CD4-positive, alpha-beta T cell treated with Interleukin-4 for 1 hour (primary cell): ENCODE measurements around the gene STXBP3.
A peak's percentile ranks its signal among the peaks of the same experiment; 100 is the strongest.

Experiments used
- DNase-seq, 2 donors: peaks; one replicate each; pipeline ENCODE4 v3.0.0-alpha.2; 2020 to 2022

The STXBP3 gene

DNA sequence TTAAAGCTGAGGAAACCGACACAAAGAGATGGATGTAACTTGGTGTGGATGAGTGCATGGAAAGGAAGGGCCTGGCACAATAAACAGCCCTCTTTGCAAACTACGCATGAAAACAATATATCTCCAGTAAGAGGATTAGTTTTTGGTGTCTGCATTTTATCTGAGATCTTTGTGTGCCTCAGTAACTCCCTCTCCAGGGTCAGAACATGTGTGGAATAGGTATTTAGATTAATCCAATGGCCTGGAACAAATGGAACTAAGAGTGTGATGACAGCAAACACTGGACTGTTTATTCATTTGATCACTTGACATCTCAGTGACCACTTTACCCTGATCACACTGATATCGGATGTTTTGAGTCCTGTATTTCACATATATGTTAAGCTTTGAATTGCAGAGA lies 65.1 kb downstream of the STXBP3 start:
- DNase-seq = no peak

DNA sequence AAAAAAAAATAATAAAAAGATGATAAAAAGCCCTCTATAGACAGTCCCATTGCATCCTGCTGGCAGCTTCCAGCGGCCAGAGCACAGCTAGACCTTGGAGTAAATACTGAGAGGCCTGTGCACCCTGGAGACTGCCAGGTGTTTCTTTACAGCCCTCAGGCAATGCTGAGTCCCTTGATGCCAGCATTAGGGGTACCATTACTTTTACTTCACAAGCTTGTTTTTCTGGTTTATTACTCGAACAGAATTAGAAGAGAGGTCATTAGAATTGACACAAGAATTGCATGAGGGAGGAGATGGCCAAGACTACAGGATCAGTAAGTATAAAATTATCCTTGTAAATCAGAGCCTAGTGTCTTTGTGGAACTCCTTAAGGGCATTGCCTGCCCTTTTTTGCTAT lies 66.9 kb downstream of the STXBP3 start:
- DNase-seq = no peak

DNA sequence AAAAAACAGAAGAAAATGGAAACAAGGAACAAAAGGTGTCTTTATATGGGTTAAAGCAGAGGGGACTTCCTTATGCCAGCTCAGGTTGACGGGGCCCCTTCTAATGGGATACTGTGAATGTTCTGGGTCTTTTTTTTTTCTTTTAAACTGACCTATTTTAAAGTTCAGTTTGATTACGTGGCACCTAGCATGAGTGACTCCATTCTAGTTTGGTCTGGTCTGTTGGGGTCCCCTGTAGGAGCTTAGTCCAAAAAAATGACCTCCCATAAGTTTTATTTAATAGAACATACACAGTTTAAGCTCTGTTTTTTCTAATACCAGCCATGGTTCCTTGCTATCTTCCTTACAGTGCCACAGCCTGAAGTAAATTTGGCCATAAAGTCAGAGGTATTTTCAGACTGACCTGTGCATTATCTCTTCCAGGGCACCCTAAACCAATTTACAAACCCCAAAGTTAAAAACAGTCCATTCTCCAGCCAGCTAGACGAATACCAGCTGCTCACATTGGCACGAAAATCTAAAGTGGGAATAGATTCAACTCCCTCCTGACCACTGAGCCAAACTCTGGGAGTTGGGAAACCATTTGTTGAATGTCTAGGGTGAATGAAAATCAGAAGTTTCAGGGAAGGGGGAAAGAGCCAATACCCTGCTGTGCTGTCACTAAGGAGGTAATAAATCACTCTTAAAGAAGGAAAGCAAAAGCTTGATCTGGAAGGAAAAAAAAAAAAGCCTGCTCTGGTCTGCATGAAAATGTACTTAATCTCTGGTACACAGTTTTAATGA lies 68.1 kb downstream of the STXBP3 start:
- DNase-seq = no peak

DNA sequence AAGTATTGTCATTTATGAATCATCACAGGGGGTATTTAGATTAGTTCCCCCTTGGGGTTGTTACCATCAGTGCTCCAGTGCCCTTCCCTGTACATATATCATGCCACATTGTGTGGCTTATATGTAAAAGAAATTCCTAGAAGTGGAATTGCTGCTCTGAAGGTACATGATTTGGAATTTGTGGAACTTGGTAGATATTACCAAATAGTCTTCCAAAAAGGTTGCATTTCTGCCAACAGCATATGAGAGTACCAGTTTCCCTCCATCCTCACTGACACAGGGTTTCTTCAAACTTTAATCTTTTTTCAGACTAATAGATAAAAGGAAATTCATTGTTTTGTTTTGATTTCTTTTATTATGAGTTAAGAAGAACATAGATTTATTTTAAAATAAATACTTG lies 69.1 kb downstream of the STXBP3 start:
- DNase-seq = no peak

DNA sequence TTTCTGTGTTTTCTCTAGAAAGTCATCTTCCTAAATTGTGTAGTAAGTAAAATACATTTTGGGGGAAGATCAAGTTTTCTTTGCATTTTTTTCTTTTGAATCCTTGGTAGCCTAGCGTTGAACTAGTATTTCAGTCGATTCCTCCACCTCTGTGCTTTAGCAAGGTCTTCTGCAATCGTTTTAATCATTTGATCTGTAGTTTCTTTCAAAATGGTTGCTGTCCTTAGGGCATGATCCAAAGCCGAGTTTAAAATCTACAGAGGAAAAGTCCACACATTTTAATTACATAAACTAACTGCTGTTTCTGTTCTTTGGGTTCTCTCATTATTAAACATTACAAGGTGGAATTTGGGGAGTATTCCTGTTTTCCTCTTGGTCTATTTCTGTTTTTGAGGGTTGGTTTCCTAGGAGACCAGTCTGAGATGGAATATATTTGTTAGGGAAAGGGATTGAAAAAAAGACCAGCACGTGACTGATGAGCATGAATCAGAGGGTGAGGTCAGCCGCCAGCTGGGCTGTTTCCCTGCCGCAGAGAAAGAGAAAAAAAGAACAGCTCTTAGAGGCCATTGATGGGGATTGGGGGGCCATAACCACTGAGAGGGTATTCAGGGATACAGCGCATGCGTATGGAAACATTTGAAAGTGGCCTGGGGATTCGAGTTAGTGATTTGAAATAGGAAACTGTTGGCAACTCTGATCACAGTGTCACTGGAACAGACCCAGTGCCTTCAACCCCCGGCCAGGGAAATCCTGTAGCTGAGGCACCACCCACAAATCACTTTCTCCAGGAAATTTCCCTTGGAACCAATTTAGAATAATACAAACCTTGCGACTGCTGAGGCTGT lies 69.8 kb downstream of the STXBP3 start:
- no peak for DNase-seq

DNA sequence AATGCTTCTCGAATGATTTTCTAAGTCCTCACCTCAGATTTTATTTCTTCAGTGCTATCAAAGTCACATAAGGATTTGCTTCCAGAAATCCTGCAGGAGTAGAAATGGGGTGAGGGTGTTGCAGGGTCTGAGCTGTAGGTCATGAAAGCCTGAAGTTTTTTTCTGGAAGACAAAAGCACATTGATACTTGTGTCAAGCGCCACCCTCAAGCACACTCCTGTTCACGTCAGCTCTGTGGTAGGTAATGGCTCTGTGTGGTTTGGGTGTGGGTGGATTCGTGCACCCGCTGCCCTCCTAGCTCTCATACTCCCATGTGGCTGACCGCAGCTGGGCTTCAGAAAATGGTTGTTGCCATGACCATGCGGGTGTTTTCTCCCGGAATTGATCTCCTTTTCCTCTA lies 70.5 kb downstream of the STXBP3 start:
- DNase-seq = no peak

DNA sequence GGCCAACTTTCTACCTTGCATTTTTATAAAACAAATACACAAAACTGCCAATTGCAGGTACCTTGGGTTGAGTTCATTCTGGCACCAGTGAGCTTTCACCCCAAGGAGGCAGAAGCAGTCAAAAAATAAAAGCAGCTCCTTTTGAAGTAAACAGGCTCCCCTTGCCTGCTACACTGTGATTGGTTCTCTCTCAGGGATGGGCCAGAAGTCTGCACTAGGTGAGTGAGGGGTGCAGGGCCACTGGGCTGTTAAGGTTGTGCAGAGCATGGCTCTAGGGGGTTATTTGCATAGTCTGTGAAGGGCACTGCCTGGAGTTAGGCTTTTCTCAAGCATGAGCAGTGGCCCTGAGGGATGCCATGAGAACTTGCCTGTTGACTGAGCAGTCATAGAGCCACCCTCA lies 71.3 kb downstream of the STXBP3 start:
- no peak for DNase-seq

DNA sequence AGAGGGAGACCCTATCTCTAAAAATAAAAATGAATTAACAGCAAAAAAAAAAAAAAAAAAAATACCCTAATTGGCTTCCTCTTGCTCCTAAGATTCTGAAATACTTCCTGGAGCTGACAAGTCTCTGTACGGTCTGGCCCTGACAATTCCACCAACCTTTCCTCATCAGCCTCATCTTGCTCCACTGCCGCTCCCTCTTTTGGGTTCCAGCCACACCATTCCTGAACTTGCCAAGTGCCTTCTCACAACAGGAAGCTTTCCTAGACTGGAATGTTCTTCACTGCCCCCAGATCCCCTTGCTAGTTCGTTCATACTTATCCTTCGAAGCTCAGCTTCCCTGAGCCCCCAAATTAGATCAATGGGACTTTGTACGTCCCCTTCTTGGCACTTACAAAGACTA lies 73.4 kb downstream of the STXBP3 start:
- DNase-seq = no peak

DNA sequence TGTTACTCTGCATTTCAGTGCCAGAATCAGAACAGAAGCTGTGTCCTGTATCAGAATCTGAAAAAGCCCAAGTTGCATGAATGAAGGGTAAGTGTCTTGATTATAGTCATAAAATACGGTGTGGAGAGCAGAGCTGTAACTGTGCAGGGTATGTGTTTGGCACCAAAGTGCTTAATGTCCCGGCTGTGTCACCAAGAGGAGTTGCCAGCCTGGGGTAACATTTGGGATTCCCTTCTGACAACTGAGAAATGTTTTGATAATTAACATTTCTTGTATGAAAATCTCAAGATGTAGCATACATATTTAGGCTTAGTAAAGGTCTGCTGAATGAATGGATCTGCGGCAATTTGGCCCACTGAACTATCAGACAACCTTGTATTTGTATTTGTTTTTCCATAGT lies 77.2 kb downstream of the STXBP3 start:
- DNase-seq = no peak

DNA sequence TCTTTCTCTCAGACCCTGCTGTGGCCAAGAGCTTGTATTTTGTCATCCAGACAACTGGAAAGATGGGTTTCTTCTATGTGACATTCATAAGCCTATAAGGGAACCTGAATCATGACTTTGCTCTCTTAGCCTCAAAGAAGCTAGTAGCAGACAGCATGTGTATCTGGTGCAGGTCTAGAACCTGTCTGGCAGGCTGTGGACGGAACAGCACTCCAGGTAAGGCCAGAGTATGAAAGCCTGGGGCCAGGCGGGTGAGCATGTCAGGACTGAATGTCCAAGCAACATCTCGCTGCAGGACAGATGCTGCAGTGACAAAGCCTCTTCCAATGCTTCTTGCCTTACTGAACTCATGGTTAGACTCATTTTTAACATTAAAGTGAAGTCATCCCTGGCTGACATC lies 77.6 kb downstream of the STXBP3 start:
- DNase-seq = no peak

DNA sequence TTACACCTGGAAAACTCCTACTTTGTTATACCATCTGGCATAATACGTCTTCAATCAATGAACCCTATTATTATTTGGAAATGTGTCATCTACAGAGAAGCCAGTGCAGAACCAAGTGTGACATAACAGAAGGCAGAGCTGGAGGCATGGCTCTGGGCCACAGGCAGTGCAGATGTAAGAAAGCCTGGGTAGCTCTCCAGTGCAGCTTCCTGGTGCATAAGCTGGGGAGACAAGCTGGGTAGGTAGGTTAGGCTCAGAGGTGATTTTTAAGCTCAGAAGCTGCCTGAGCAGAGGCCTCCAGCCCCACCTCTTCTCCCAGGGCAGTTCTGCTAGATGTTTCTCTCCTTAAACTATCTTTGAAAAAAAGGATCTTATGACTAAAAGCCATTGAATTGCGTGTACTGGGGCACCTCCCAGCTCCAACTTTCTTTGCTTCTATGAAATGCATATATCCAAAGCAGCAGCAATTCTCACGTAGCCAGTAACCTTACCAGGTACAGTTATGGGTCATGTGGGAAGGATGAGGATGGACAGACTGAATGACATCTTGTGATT lies 79.7 kb downstream of the STXBP3 start:
- no peak for DNase-seq

DNA sequence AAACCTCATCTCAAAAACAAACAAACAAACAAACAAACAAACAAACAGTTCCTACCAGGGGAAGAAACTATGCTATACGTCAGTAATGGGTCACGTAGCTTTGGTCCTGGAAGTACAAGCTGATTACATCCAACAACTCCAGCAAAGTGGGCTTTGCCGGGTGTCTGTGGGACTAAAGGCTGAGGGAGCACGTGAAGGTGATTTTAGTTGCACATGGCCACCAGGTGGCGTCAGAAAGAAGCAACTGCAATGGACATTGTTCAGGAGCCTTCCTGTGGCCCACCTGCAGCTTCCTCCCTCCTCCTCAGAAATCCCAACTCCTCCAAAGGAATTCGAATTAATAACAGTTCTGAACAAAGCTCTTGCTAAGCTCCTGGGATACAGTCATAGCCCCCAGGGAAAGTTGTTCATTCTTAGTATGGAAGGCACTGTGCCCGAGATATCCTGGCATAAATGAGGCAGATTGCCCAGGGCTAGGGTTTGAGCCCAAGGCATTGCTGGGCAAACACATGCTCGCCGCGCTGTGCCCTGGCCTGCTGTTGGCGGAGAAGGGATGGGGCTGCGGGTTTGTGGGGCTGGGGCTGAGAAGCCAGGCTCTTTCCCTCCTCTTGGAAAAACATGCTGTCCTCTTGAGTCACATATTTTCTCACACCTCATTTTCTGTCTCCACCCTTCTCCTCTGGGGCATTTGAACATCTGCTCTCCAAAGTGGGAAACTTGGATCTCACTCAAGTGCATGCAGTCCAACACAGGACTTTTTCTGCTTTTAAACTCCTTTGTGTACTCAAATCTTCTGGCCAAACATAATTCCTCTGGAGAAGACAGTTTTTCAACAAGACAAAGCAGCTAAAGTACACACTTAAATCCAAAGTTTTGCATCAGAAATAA lies 81.8 kb downstream of the STXBP3 start:
- peak; percentile 71 for DNase-seq

DNA sequence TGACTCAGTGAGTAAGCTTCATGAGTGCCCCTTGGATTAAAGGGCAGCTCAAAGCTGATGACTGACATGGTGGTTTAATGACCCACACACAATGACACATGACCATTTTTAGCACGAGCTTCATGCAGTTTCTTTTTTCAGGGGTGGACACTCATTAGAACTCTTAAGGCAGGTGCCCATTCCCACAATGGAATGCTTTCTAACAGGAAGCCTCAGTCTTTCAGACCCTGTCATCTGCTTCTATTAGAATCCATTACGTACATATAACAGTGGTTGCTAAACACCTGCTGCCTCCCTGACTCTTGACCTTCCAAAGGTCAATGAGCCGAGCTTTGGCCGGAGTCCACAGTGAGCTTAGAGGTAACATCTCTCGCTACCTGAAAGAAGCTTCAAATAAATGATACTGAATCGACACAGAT lies 83.0 kb downstream of the STXBP3 start:
- DNase-seq = no peak

DNA sequence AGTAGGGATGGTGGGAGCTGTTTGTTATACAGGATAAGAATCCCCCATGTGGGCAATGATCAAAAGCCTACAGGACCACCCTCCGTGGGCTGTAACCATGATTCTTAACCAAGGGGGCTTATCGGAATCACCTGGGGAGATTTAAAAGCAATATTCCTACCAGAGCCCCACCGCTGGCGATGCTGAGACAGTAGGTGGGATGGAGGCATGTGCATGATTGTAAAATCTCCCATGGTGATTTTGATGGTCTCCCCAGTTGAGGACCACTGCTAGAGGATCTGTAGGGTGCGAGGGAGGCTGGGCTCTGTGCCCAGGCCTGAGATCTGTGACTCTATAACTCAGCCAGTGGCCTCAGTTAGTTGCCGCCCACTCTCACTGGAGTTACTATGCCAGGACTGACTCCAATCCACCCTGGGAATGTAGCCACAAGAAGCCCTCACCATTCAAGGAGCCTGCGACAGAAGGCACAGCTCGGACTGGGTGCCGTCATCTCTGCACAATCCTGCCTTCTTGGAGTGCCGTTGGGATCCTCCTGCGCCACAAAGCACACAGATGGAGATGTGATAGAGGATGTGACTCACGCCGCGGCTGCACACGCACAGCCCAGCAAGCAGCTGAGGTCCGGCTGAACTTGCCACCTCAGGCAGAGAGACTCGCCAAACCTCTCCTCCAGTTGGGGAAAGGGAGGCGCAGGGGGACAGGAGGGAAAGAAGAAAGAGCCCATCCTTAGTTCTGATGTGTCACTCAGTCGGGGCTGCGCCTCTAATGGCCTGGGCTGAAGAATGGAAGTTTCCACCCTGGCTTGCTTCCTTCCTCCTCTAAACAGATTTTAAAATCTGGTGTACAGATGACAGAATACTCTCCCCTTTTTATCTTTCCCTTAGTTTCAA lies 83.9 kb downstream of the STXBP3 start:
- no peak for DNase-seq

DNA sequence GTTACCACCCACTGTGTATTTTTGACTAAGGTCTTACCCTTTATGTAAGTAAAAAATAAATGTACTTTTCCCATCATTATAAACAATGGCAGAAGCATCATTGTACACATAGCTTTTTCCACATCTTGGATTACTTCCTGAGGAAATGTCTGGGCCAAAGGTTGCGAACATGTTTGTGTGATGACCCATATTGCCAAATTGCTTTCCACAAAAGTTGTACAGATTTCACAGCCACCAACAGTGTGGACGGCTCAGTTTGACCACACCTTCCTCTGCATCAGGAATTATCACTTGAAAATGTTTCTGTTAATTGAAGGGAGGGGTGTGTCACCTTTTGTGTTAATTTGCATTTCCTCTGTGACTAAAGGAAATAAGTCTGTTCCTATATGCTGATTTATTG lies 84.8 kb downstream of the STXBP3 start:
- peak in 1 of 2 donors; percentile 3 for DNase-seq

DNA sequence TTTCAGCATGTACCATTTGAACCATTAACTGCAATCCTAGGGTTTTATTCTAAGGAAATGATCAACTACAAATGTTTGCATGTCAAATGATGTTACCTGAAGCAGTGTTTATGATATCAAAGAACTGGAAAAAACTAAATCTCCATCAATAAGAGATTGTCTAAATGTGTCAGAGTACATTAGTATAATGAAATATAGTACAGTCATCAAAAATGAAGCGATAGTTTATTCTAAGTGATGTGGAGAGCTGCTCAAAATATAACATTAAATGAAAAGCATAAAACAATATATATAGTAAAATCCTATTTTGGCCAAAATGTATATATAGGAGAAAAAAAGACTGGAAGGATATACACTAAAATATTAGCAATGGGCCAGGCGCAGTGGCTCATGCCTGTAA lies 86.5 kb downstream of the STXBP3 start:
- no peak for DNase-seq

DNA sequence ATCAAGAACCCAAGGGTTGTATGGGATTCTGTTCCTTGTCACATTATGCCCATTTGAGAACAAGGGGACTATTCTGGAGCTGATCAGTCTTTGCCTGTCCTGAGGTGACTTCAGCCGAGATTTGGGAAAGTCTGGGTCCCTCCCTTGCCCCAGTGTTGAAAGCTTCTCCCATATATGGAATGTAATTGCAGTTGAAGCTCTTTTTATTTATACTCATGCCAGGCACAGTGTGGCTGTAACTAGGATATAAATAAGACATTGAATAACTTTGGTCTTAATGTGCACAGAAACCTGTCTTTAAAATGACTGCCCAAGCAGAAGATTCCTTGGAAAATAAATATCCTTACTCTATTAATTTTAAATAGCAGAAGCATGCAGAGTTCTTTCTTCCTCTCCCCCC lies 95.2 kb downstream of the STXBP3 start:
- no peak for DNase-seq

DNA sequence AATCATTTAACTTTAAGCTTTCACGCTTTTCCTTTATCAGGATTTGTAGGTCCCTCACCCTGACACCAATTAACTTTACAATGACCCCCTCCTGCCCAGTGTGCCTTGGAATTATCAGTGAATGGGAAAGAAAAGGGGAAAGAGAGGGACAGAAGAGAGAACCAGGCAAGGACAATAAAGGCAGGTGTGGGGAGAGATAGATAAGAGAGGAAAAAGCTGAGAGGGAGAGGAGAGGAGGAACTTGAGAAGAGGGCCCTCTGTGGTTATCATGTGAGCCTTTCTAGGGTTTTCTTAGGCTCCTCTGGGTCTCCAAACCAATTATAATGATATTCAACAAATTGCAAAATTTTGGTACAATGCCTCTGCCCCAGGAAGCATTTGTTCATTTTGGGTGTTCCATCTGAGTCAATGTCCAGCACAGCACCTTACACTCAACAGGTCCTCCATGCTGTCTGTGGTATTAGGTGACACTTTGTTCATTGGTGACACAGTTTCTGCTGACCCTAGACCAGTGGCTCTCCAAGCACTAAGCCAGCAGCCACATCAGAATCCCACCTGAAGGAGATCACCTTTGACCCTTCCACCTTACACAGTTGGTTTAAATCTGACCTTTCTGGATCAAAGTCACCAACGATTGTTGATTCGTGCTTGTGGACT lies 96.2 kb downstream of the STXBP3 start:
- DNase-seq = no peak

DNA sequence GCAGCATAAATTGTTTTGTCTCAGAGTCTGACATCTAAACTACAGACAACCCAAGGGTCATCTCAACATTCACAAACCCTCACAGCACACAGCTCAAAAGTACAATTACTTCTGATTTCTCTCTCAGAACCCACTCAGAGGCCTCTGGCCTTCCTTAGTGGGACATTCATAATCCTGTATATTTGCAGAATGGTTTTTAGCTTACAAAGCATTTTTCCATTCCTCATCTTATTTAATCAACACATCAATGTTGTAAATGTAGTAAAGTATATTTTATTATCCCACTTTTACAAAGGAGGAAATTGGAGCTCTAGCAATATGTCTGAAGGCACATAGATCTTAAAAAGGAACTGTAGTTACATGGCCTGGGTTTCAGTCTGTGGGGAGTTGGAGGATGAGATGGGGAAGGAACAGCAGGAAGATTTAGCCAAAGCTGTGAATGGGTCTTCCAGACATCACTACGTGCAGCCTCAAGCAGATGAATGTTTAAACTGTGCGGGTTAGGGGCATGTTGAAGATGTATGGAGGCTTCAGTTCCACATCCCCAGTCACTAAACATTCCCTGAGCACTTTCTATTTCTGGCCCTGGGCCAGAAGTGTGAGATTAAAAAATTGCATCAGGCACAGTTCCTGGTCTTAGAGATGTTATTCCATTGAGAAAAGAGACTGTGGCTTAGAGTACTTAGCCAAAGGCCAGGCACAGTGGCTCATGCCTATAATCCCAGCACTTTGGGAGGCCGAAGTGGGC lies 97.1 kb downstream of the STXBP3 start:
- DNase-seq = no peak

DNA sequence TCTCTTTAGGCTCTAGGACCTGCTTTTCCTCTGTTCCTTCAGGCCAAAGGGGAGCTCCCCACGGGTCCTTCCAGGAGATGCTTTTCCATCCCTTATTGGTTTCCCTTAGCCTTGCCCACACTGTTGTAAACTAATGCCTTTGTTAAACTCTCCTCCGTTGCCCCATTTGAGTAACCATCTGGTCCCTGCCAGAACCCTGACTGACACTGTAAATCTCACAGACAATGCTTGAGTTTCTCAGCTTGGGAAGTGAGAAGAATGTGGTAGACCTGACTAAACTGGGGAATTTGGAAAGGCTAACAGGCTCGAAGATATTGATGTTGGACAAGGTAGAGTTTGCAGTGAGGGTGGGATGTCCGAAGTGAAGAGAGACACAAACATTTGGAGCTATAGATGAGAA lies 99.0 kb downstream of the STXBP3 start:
- no peak for DNase-seq

DNA sequence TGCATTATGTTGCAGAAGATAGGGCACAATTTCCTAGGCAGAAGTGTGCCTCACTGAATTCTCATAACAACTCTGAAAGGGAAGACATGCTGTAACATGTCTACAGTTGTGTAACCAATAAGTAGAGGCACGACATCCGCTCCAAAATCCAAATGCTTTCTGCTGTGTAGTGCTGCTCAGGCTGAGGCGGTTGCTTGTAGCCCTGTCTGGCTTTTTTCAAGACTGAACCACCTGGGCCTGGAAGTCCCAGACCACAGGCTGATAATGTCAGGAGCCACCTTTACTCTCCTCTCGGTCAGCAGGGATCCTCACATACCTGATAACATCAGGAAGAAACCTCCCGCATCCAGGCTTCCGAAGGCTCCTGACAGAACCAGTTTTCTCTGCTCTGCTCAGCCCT lies 99.5 kb downstream of the STXBP3 start:
- DNase-seq = no peak
